ENCODE measurements around the gene PKD1L1. TPM values are rescaled to one million over a fixed set of nuclear protein-coding genes. Genes with fewer than 3 reads are reported as not detected.

PKD1L1 gene
- total RNA-seq, 1 donor from 2014 or later = 0.89 TPM

GRCh38 chr7:47866120-47866519 is 82.1 kb downstream of the PKD1L1 start:
- TF ChIP-seq, protein P1, sequence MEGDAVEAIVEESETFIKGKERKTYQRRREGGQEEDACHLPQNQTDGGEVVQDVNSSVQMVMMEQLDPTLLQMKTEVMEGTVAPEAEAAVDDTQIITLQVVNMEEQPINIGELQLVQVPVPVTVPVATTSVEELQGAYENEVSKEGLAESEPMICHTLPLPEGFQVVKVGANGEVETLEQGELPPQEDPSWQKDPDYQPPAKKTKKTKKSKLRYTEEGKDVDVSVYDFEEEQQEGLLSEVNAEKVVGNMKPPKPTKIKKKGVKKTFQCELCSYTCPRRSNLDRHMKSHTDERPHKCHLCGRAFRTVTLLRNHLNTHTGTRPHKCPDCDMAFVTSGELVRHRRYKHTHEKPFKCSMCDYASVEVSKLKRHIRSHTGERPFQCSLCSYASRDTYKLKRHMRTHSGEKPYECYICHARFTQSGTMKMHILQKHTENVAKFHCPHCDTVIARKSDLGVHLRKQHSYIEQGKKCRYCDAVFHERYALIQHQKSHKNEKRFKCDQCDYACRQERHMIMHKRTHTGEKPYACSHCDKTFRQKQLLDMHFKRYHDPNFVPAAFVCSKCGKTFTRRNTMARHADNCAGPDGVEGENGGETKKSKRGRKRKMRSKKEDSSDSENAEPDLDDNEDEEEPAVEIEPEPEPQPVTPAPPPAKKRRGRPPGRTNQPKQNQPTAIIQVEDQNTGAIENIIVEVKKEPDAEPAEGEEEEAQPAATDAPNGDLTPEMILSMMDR (IDR thresholded peaks at IDR 0.05; ENCODE audit: unreplicated experiment) = no peak
- Mint-ChIP-seq H3K9me3 (ENCODE audit: low read depth) (no peaks in the 10 kb centered on the region), H3K4me3 (ENCODE audit: low read depth) (no peak overlapping the region), H3K36me3 (ENCODE audit: insufficient read depth) (no peaks in the 10 kb centered on the region), H3K27me3 (no peaks in the 10 kb centered on the region), H3K4me1 (ENCODE audit: low read depth) (peaks cover 2% of the 10 kb centered on the region), H3K27ac (no peak overlapping the region)
- no peak for DNase-seq (ENCODE audit: low spot score, unreplicated experiment)

DNA sequence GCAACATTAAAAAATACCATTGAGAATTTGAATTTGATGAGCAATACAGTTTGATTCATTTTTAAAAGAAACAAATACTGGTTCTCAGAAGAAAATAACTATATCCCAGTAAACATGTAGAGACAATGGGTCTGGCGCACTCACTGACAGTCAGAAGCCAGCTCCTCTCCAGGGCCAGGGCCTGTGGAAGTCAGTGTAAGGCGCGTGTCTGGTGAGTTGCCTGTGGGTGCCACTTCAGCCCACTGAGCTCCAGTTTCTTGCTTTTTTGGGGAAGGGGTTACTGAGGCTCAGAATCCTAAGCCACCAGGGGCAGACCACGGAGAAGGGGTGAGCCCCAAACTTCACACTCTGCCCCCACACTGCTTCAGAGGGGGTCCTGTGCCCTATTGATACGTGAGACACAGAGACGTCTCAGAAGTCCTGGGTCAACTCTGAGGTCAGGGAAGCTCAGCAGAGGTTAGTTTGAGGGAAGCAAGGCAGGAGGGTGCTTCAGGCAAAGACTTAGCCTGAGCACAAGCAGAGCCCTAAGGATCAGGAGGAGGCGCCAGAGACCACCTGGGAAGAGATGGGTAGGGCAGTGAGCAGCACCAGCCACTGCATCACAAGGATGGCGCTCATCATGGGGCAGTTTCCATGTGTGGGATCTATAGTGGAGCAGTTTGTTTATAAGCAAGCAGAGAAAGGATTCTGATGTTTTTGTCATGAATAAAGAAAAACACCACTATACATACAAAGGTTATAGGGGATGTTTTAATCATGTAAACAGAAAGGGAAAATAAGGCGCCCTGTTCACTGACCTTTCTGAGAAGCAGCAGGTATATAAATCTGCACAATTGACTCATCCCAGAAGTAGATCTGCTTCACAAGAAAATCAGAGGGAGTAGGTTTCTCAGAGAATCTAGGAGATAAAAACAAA is 95.7 kb downstream of the PKD1L1 start:
- Mint-ChIP-seq H3K27me3 (no peaks in the 10 kb centered on the region), H3K4me1 (ENCODE audit: low read depth) (peaks cover 2% of the 10 kb centered on the region), H3K27ac (no peak overlapping the region), H3K36me3 (ENCODE audit: insufficient read depth) (no peaks in the 10 kb centered on the region), H3K4me3 (ENCODE audit: low read depth) (no peak overlapping the region), H3K9me3 (ENCODE audit: low read depth) (no peaks in the 10 kb centered on the region)
- no peak for DNase-seq (ENCODE audit: low spot score, unreplicated experiment)
- TF ChIP-seq, protein P1 (IDR thresholded peaks at IDR 0.05; ENCODE audit: unreplicated experiment) = peak; percentile 18

DNA sequence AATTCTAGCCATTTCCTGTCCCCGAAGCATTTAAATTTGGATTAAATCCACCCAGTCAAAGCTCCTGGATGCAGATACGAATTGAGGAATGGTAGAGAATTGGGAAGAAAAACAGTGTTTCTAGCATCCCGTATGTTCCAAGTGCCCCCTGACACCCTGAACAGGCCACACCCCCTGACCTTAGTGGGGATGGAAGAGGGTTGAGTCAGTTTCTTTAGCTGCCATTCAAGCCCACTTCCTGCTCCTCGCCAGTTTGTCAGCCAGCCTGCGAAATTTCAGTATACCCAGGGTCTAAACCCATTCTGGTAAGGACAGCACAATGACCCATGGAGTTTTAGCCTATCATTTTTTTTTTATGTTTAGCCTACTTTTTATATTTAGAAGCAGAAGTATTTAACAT is 101.1 kb downstream of the PKD1L1 start:
- H3K4me1 Mint-ChIP-seq (ENCODE audit: low read depth) = peaks cover 2% of the 10 kb centered on the region
- no peak for DNase-seq (ENCODE audit: low spot score, unreplicated experiment)
- H3K4me3 Mint-ChIP-seq (ENCODE audit: low read depth) = no peak overlapping the region
- no peaks in the 10 kb centered on the region for H3K27me3 Mint-ChIP-seq
- no peaks in the 10 kb centered on the region for H3K9me3 Mint-ChIP-seq (ENCODE audit: low read depth)
- no peak overlapping the region for H3K27ac Mint-ChIP-seq
- TF ChIP-seq, protein P1 (IDR thresholded peaks at IDR 0.05; ENCODE audit: unreplicated experiment) = no peak
- H3K36me3 Mint-ChIP-seq (ENCODE audit: insufficient read depth) = no peaks in the 10 kb centered on the region

DNA sequence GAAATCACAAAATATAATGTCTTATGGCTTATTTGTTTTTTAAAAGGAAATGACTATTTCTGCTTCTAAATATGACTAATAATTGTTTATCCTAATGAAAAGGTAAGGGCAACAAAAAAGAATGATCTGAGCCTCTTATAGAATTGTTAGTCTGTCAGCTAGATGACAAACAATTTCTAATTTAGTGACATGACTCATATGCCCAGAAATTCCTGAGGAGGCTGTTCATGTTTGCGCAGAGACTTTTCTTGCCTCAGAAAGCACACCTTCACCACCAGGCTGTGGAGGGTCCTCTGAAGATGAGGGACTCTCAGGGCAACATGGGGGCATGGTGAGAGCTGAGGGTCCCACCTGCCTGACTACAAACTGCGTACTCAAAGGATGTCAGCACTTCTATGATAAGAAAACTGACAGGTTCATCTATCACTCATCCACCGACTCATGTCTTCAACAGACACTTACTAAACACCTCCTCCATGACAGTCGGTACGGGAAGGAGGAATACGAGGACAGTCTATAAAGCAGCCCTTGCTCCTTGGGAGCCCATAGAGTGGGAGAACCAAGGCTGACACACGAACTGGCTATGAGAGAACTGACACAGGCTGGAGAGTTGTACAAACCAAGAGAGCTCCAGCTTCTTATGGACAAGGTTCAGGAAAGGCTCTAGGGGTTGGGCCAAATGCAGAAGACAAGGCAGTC is 102.0 kb downstream of the PKD1L1 start:
- no peak for DNase-seq (ENCODE audit: low spot score, unreplicated experiment)
- H3K27ac Mint-ChIP-seq = no peak overlapping the region
- TF ChIP-seq, protein P1 (IDR thresholded peaks at IDR 0.05; ENCODE audit: unreplicated experiment) = no peak
- peaks cover 2% of the 10 kb centered on the region for H3K4me1 Mint-ChIP-seq (ENCODE audit: low read depth)
- H3K36me3 Mint-ChIP-seq (ENCODE audit: insufficient read depth) = no peaks in the 10 kb centered on the region
- no peak overlapping the region for H3K4me3 Mint-ChIP-seq (ENCODE audit: low read depth)
- H3K27me3 Mint-ChIP-seq = no peaks in the 10 kb centered on the region
- H3K9me3 Mint-ChIP-seq (ENCODE audit: low read depth) = no peaks in the 10 kb centered on the region

DNA sequence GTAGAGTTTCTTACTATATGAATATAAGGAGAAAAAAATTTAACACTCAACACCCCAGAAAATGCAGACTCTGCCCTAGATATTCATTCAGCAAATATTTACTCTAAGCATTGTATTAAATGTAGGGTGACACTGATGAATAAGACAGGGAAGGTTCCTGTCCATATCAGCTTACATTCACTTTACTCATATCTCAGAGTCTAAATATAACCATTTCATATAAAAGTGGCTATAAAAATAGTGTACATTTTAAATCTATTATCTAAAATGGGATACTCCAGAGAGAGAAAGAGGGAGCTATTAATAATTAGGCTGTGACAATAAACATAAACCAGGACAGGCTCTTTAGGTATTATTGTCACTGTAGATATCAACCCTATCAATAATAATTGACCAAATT is 104.0 kb downstream of the PKD1L1 start:
- no peak for DNase-seq (ENCODE audit: low spot score, unreplicated experiment)
- Mint-ChIP-seq H3K27me3 (no peaks in the 10 kb centered on the region), H3K4me1 (ENCODE audit: low read depth) (peaks cover 2% of the 10 kb centered on the region), H3K27ac (no peak overlapping the region), H3K4me3 (ENCODE audit: low read depth) (no peak overlapping the region), H3K36me3 (ENCODE audit: insufficient read depth) (no peaks in the 10 kb centered on the region), H3K9me3 (ENCODE audit: low read depth) (no peaks in the 10 kb centered on the region)
- TF ChIP-seq, protein P1 (IDR thresholded peaks at IDR 0.05; ENCODE audit: unreplicated experiment) = no peak

Measured in progenitor cell of endocrine pancreas (in vitro differentiated cells).